ENCODE measurements around the gene GREM2.

DNA sequence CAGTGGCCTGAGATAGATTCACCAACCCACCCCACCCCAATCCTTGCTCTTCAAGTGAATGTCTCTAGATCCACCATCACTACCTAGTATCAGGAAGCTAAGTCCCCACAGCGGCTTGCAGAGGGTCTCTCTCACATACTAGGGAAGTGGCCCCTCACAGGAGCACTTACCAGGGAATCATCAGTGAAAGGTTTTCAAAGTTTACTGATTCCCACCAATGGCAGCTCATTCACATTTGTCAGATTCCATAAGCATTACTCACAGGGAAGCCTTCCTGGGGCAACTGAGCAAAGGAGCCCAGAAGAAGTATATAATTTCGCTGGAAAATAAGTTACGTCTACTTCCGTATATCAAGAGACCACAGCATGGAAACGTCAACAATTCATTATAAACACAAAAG lies 120.8 kb downstream of the GREM2 start:
- no peak for TF ChIP-seq POLR2AphosphoS5 (IDR thresholded peaks at IDR 0.05)
- TF ChIP-seq, protein P1, sequence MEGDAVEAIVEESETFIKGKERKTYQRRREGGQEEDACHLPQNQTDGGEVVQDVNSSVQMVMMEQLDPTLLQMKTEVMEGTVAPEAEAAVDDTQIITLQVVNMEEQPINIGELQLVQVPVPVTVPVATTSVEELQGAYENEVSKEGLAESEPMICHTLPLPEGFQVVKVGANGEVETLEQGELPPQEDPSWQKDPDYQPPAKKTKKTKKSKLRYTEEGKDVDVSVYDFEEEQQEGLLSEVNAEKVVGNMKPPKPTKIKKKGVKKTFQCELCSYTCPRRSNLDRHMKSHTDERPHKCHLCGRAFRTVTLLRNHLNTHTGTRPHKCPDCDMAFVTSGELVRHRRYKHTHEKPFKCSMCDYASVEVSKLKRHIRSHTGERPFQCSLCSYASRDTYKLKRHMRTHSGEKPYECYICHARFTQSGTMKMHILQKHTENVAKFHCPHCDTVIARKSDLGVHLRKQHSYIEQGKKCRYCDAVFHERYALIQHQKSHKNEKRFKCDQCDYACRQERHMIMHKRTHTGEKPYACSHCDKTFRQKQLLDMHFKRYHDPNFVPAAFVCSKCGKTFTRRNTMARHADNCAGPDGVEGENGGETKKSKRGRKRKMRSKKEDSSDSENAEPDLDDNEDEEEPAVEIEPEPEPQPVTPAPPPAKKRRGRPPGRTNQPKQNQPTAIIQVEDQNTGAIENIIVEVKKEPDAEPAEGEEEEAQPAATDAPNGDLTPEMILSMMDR (IDR thresholded peaks at IDR 0.05; ENCODE audit: poor library complexity, severe bottlenecking), result no peak
- no peak for TF ChIP-seq EP300 (conservative IDR thresholded peaks at IDR 0.05; ENCODE audit: poor library complexity, severe bottlenecking)
- no peak for TF ChIP-seq RAD21 (conservative IDR thresholded peaks at IDR 0.05)
- no peak for TF ChIP-seq EZH2 (IDR thresholded peaks at IDR 0.05; ENCODE audit: borderline replicate concordance, insufficient read depth, low read length, poor library complexity, severe bottlenecking)
- no peak for TF ChIP-seq SMC3 (conservative IDR thresholded peaks at IDR 0.05; ENCODE audit: poor library complexity)
- TF ChIP-seq TAF1 (IDR thresholded peaks at IDR 0.05; ENCODE audit: low read depth), result no peak
- no peak for TF ChIP-seq REST (IDR thresholded peaks at IDR 0.05; ENCODE audit: borderline replicate concordance)
